H1 (cell line): ENCODE measurements around the gene RBFOX1.

Source experiments
- CEBPB ChIP-seq: IDR thresholded peaks from 2 replicates; pipeline ENCODE4 v1.6.1; 2012; ENCODE audit warnings: low read depth, low read length
- CREB1 ChIP-seq: IDR thresholded peaks from 2 replicates; pipeline ENCODE4 v1.6.1; 2012; ENCODE audit warnings: inconsistent platforms
- EP300 ChIP-seq, 2 experiments: IDR thresholded peaks; 1 replicate in 1 of 2; 2 replicates in 1 of 2; pipeline ENCODE4 v1.6.1; 2011 to 2012; ENCODE audit warnings: low read depth in 2 of 2, low read length in 2 of 2, mild to moderate bottlenecking in 2 of 2, borderline replicate concordance in 1 of 2, inconsistent platforms in 1 of 2, moderate library complexity in 1 of 2
- GABPA ChIP-seq: IDR thresholded peaks from 2 replicates; pipeline ENCODE4 v1.6.1; 2011; ENCODE audit warnings: mild to moderate bottlenecking, low read length, moderate library complexity, borderline replicate concordance; ENCODE audit not compliant: insufficient read depth
- HDAC2 ChIP-seq, 2 experiments: fragments of 300-600 bp in 1 of 2; sonication (generic) in 1 of 2; IDR thresholded peaks; 2 replicates each; pipeline ENCODE4 v1.6.1; 2011 to 2012; ENCODE audit warnings: low read depth in 2 of 2, low read length in 2 of 2, mild to moderate bottlenecking in 2 of 2, moderate library complexity in 2 of 2, borderline replicate concordance in 1 of 2, inconsistent platforms in 1 of 2
- JUND ChIP-seq: IDR thresholded peaks from 2 replicates; pipeline ENCODE4 v1.6.1; 2011; ENCODE audit warnings: mild to moderate bottlenecking, improper control_type of control experiment, low read length
- POLR2AphosphoS5 ChIP-seq: IDR thresholded peaks from 2 replicates; pipeline ENCODE4 v1.6.1; 2011; ENCODE audit warnings: low read depth, low read length
- POU5F1 ChIP-seq: IDR thresholded peaks from 2 replicates; pipeline ENCODE4 v1.6.1; 2011; ENCODE audit warnings: low read depth, mild to moderate bottlenecking, low read length, moderate library complexity
- YY1 ChIP-seq: IDR thresholded peaks from 2 replicates; pipeline ENCODE4 v1.6.1; 2011; ENCODE audit warnings: low read depth, mild to moderate bottlenecking, low read length
- TF ChIP-seq, protein P1 (sequence below): IDR thresholded peaks from 2 replicates; pipeline ENCODE4 v1.6.1; 2011; ENCODE audit warnings: low read depth, mild to moderate bottlenecking, low read length; ENCODE audit not compliant: insufficient read depth
- TF ChIP-seq, protein P2 (sequence below), 3 experiments: IDR thresholded peaks; 1 replicate in 2 of 3; 2 replicates in 1 of 3; pipeline versions ENCODE4 v1.5.1 to v1.6.1; 2011; ENCODE audit warnings: low read length in 3 of 3, mild to moderate bottlenecking in 3 of 3, inconsistent platforms in 2 of 3, low read depth in 1 of 3, moderate library complexity in 1 of 3; ENCODE audit not compliant: insufficient read depth in 1 of 3; ENCODE audit errors: control extremely low read depth in 1 of 3
- TF ChIP-seq, protein P3 (sequence below): IDR thresholded peaks from 2 replicates; pipeline ENCODE4 v1.6.1; 2012; ENCODE audit warnings: inconsistent platforms

- TF ChIP-seq EP300 (IDR thresholded peaks at IDR 0.05; ENCODE audit: borderline replicate concordance in 1 of 2, low read depth in 2 of 2, low read length in 2 of 2): no peak
- TF ChIP-seq, protein P1, sequence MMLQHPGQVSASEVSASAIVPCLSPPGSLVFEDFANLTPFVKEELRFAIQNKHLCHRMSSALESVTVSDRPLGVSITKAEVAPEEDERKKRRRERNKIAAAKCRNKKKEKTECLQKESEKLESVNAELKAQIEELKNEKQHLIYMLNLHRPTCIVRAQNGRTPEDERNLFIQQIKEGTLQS: no peak
- no peak for TF ChIP-seq CREB1
- no peak for TF ChIP-seq GABPA
- TF ChIP-seq, protein P2, sequence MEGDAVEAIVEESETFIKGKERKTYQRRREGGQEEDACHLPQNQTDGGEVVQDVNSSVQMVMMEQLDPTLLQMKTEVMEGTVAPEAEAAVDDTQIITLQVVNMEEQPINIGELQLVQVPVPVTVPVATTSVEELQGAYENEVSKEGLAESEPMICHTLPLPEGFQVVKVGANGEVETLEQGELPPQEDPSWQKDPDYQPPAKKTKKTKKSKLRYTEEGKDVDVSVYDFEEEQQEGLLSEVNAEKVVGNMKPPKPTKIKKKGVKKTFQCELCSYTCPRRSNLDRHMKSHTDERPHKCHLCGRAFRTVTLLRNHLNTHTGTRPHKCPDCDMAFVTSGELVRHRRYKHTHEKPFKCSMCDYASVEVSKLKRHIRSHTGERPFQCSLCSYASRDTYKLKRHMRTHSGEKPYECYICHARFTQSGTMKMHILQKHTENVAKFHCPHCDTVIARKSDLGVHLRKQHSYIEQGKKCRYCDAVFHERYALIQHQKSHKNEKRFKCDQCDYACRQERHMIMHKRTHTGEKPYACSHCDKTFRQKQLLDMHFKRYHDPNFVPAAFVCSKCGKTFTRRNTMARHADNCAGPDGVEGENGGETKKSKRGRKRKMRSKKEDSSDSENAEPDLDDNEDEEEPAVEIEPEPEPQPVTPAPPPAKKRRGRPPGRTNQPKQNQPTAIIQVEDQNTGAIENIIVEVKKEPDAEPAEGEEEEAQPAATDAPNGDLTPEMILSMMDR (IDR thresholded peaks at IDR 0.05; ENCODE audit: control extremely low read depth in 1 of 3, insufficient read depth in 1 of 3, low read depth in 1 of 3, low read length in 3 of 3): no peak
- no peak for TF ChIP-seq CEBPB
- TF ChIP-seq HDAC2 (IDR thresholded peaks at IDR 0.05; ENCODE audit: borderline replicate concordance in 1 of 2, low read depth in 2 of 2, low read length in 2 of 2): no peak
- TF ChIP-seq, protein P3, sequence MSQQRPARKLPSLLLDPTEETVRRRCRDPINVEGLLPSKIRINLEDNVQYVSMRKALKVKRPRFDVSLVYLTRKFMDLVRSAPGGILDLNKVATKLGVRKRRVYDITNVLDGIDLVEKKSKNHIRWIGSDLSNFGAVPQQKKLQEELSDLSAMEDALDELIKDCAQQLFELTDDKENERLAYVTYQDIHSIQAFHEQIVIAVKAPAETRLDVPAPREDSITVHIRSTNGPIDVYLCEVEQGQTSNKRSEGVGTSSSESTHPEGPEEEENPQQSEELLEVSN: no peak
- no peak for TF ChIP-seq POLR2AphosphoS5
- no peak for TF ChIP-seq POU5F1
- TF ChIP-seq YY1: no peak
- TF ChIP-seq JUND: no peak
These were observed 8.3 kb downstream of the RBFOX1 start for GRCh38 chr16:7340938-7341337.
